ENCODE results near the gene KIF13A.
A peak's percentile ranks its signal among the peaks of the same experiment; 100 is the strongest.
"Not testable (repeated sequence)": the region's sequence is repeated elsewhere in the genome, so short reads cannot be mapped to it uniquely, and the experiment has no call there.

The KIF13A gene

GRCh38 chr6:18016698-18017097, 29.3 kb upstream of the KIF13A start:
- Mint-ChIP-seq H3K27ac (no peak overlapping the region), H3K36me3 (no peaks in the 10 kb centered on the region), H3K9me3 (no peaks in the 10 kb centered on the region), H3K4me3 (no peak overlapping the region), H3K27me3 (no peaks in the 10 kb centered on the region), H3K4me1 (no peaks in the 10 kb centered on the region)

- Mint-ChIP-seq H3K4me1 (no peaks in the 10 kb centered on the region), H3K27me3 (no peaks in the 10 kb centered on the region), H3K36me3 (no peaks in the 10 kb centered on the region), H3K27ac (no peak overlapping the region), H3K4me3 (no peak overlapping the region), H3K9me3 (no peaks in the 10 kb centered on the region)
Observed at GRCh38 chr6:18016133-18016532, 28.7 kb upstream of the KIF13A start.

- H3K4me1 Mint-ChIP-seq = no peaks in the 10 kb centered on the region
- no peaks in the 10 kb centered on the region for H3K9me3 Mint-ChIP-seq
- H3K27me3 Mint-ChIP-seq = no peaks in the 10 kb centered on the region
- H3K4me3 Mint-ChIP-seq = no peak overlapping the region
- no peaks in the 10 kb centered on the region for H3K36me3 Mint-ChIP-seq
- no peak overlapping the region for H3K27ac Mint-ChIP-seq
Observed at GRCh38 chr6:18011287-18011686, 23.9 kb upstream of the KIF13A start.

GRCh38 chr6:18010540-18010939, 23.1 kb upstream of the KIF13A start:
- not testable (repeated sequence) for H3K36me3 Mint-ChIP-seq, H3K27me3 Mint-ChIP-seq, H3K9me3 Mint-ChIP-seq, H3K4me3 Mint-ChIP-seq, H3K4me1 Mint-ChIP-seq, H3K27ac Mint-ChIP-seq

- Mint-ChIP-seq H3K27me3 (peaks cover 2% of the 10 kb centered on the region), H3K36me3 (no peaks in the 10 kb centered on the region), H3K27ac (no peak overlapping the region), H3K4me3 (no peak overlapping the region), H3K9me3 (no peaks in the 10 kb centered on the region), H3K4me1 (no peaks in the 10 kb centered on the region)
Observed at GRCh38 chr6:18004256-18004985, 17.0 kb upstream of the KIF13A start.

GRCh38 chr6:17999425-17999824, 12.0 kb upstream of the KIF13A start:
- Mint-ChIP-seq H3K27ac (no peak overlapping the region), H3K4me1 (no peaks in the 10 kb centered on the region), H3K4me3 (no peak overlapping the region), H3K36me3 (no peaks in the 10 kb centered on the region), H3K27me3 (peaks cover 14% of the 10 kb centered on the region), H3K9me3 (no peaks in the 10 kb centered on the region)

- H3K27me3 Mint-ChIP-seq = peaks cover 14% of the 10 kb centered on the region
- H3K4me1 Mint-ChIP-seq = no peaks in the 10 kb centered on the region
- H3K36me3 Mint-ChIP-seq = no peaks in the 10 kb centered on the region
- H3K27ac Mint-ChIP-seq = no peak overlapping the region
- H3K9me3 Mint-ChIP-seq = no peaks in the 10 kb centered on the region
- H3K4me3 Mint-ChIP-seq = no peak overlapping the region
Observed at GRCh38 chr6:17998442-17998841, 11.0 kb upstream of the KIF13A start.

- no peaks in the 10 kb centered on the region for H3K36me3 Mint-ChIP-seq
- no peak overlapping the region for H3K27ac Mint-ChIP-seq
- H3K4me1 Mint-ChIP-seq = no peaks in the 10 kb centered on the region
- H3K9me3 Mint-ChIP-seq = no peaks in the 10 kb centered on the region
- no peak overlapping the region for H3K4me3 Mint-ChIP-seq
- peaks cover 14% of the 10 kb centered on the region for H3K27me3 Mint-ChIP-seq
Observed at GRCh38 chr6:17998003-17998402, 10.6 kb upstream of the KIF13A start.

- H3K4me3 Mint-ChIP-seq = no peak overlapping the region
- H3K36me3 Mint-ChIP-seq = no peaks in the 10 kb centered on the region
- H3K9me3 Mint-ChIP-seq = no peaks in the 10 kb centered on the region
- H3K27ac Mint-ChIP-seq = no peak overlapping the region
- peaks cover 21% of the 10 kb centered on the region for H3K27me3 Mint-ChIP-seq
- no peaks in the 10 kb centered on the region for H3K4me1 Mint-ChIP-seq
Observed at GRCh38 chr6:17995414-17995813, 8.0 kb upstream of the KIF13A start.

- peaks cover 27% of the 10 kb centered on the region for H3K27me3 Mint-ChIP-seq
- H3K36me3 Mint-ChIP-seq = no peaks in the 10 kb centered on the region
- no peak overlapping the region for H3K27ac Mint-ChIP-seq
- H3K4me1 Mint-ChIP-seq = no peaks in the 10 kb centered on the region
- H3K9me3 Mint-ChIP-seq = no peaks in the 10 kb centered on the region
- no peak overlapping the region for H3K4me3 Mint-ChIP-seq
Observed at GRCh38 chr6:17994019-17994418, 6.6 kb upstream of the KIF13A start.

GRCh38 chr6:17988422-17988944, 1.0 kb upstream of the KIF13A start:
- H3K9me3 Mint-ChIP-seq = no peaks in the 10 kb centered on the region
- peaks cover 46% of the 10 kb centered on the region for H3K27me3 Mint-ChIP-seq
- no peaks in the 10 kb centered on the region for H3K36me3 Mint-ChIP-seq
- peak overlapping the region; percentile 90 for H3K4me3 Mint-ChIP-seq
- H3K4me1 Mint-ChIP-seq = peaks cover 7% of the 10 kb centered on the region
- H3K27ac Mint-ChIP-seq = no peak overlapping the region

GRCh38 chr6:17987697-17988421, 424 bp upstream of the KIF13A start:
- no peak overlapping the region for H3K27ac Mint-ChIP-seq
- no peaks in the 10 kb centered on the region for H3K9me3 Mint-ChIP-seq
- H3K4me3 Mint-ChIP-seq = peak overlapping the region; percentile 90
- peaks cover 46% of the 10 kb centered on the region for H3K27me3 Mint-ChIP-seq
- H3K36me3 Mint-ChIP-seq = no peaks in the 10 kb centered on the region
- peaks cover 7% of the 10 kb centered on the region for H3K4me1 Mint-ChIP-seq

- Mint-ChIP-seq H3K9me3 (no peaks in the 10 kb centered on the region), H3K4me3 (peak overlapping the region; percentile 66), H3K27me3 (peaks cover 46% of the 10 kb centered on the region), H3K4me1 (peaks cover 7% of the 10 kb centered on the region), H3K27ac (no peak overlapping the region), H3K36me3 (no peaks in the 10 kb centered on the region)
Observed at GRCh38 chr6:17986656-17987446, 584 bp downstream of the KIF13A start.

- Mint-ChIP-seq H3K27ac (no peak overlapping the region), H3K4me1 (peaks cover 7% of the 10 kb centered on the region), H3K9me3 (no peaks in the 10 kb centered on the region), H3K36me3 (no peaks in the 10 kb centered on the region), H3K27me3 (peaks cover 42% of the 10 kb centered on the region), H3K4me3 (peak overlapping the region; percentile 66)
Observed at GRCh38 chr6:17985934-17986655, 1.3 kb downstream of the KIF13A start.
